Testis (tissue), 3 donors: Measurements from ENCODE around the gene RPL10. TPM values are rescaled to one million over a fixed set of nuclear protein-coding genes. Genes with fewer than 3 reads are reported as not detected.
A peak's percentile ranks its signal among the peaks of the same experiment; 100 is the strongest.

Source experiments
- DNase-seq: peaks from one replicate; pipeline ENCODE4 v3.0.0-alpha.2; 2019
- H3K27ac ChIP-seq, 2 donors: fragments of 200-600 bp; sonication (generic); one replicate each; pipeline ENCODE4 v1.5.1; 2019
- H3K27me3 ChIP-seq: fragments of 200-600 bp; sonication (generic); one replicate; pipeline ENCODE4 v1.5.1; 2019
- H3K36me3 ChIP-seq: fragments of 200-600 bp; sonication (generic); one replicate; pipeline ENCODE4 v1.5.1; 2017; ENCODE audit warnings: low read depth; ENCODE audit errors: missing control alignments
- H3K4me1 ChIP-seq: fragments of 200-600 bp; sonication (generic); one replicate; pipeline ENCODE4 v1.5.1; 2019
- H3K4me3 ChIP-seq, 2 donors: fragments of 200-600 bp; sonication (generic); one replicate each; pipeline ENCODE4 v1.5.1; 2017 to 2019
- H3K9me3 ChIP-seq: fragments of 200-600 bp; sonication (generic); one replicate; pipeline ENCODE4 v1.5.1; 2017
- CTCF ChIP-seq, 3 experiments: fragments of 450-650 bp in 2 of 3; fragments of 200-600 bp in 1 of 3; sonication (generic) in 1 of 3; IDR thresholded peaks; one replicate each; pipeline ENCODE4 v1.5.1; 2016 to 2019; ENCODE audit warnings: antibody characterized with exemption in 3 of 3, mild to moderate bottlenecking in 2 of 3, moderate library complexity in 1 of 3
- POLR2A ChIP-seq: fragments of 450-650 bp; IDR thresholded peaks from one replicate; pipeline ENCODE4 v1.6.1; 2017; ENCODE audit warnings: antibody characterized with exemption, mild to moderate bottlenecking, moderate library complexity
- WGBS, 2 donors: methylation state at CpG; one replicate each; pipeline ENCODE4 v1.1.5; 2018; 5-methylcytosine and 5-hydroxymethylcytosine counted together
- intact Hi-C: fragments of 100-400 bp; cut with DNase I; formaldehyde crosslinking; loops from one replicate; pipeline ENCODE4 v1.15.1; 2023; ENCODE audit warnings: low total_unique reads
- polyA plus RNA-seq: library from polyadenylated mRNA; stranded (reverse); fragments of 350-450 nt; fragmentation: Illumina TruSeq; extraction: RNeasy Lipid Tissue Mini Kit (QIAGEN cat#74804); gene quantifications from one replicate; pipeline ENCODE4 v1.2.3, GENCODE V29; 2014; ENCODE audit warnings: low read depth, low replicate concordance; ENCODE audit not compliant: insufficient read depth
- total RNA-seq, 2 donors: library from RNA; depleted of rRNA; stranded (reverse); fragments of >200 nt; gene quantifications; one replicate each; pipeline ENCODE4 v1.2.3, GENCODE V29; 2016

The RPL10 gene
- total and polyA plus RNA-seq, 3 donors from 2014 or later, result 925 to 1,913 (median 1,423) TPM

DNA sequence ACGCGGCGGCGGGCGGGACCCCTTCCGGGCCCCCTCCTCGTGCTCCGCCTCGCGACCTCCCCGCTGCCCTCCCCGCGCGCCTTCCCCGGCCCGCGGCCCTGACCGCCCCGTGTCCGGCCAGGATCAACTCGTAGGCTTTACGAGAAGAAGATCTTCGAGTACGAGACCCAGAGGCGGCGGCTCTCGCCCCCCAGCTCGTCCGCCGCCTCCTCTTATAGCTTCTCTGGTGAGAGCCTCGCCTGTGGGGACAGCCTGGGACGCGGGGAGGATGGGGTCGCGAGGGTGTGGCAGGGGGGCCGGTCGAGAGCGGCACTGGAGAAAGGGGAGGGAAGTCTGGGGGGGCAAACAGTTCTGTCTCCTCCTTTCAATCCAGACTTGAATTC lies 18.6 kb upstream of the RPL10 start:
- 1% methylated on average over 23 of the region's 38 CpGs; no CpG with 5 or more reads in 1 of the 2 donors for WGBS, 2 donors
- Histone ChIP-seq H3K4me3 (peak overlapping the region; percentile 68 to 85), H3K27ac (peak overlapping the region; percentile 98 to 99), H3K9me3 (no peaks in the 10 kb centered on the region), H3K4me1 (peaks cover 11% of the 10 kb centered on the region), H3K27me3 (no peaks in the 10 kb centered on the region), H3K36me3 (no peaks in the 10 kb centered on the region)
- no peak for DNase-seq
- intact Hi-C loops, result no loop called here
- TF ChIP-seq POLR2A, result no peak
- TF ChIP-seq CTCF (IDR thresholded peaks at IDR 0.05), result no peak

DNA sequence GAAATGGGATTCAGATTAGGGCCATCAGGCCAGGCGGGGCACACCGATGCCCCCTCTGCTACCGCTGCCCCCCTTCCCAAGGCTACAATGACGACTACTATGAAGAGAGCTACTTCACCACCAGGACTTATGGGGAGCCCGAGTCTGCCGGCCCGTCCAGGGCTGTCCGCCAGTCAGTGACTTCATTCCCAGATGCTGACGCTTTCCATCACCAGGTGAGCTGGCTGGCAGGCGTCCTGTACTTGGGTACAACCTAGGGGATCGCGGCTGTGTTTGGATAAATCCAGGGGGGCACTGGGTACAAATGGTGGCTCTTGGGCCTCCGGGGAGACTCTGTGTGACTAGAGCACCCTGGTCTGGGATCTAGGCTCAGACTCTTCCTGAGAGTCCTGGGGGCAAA lies 18.0 kb upstream of the RPL10 start:
- WGBS, 2 donors, result 19% methylated on average over 4 of the region's 13 CpGs; no CpG with 5 or more reads in 1 of the 2 donors
- Histone ChIP-seq H3K9me3 (no peaks in the 10 kb centered on the region), H3K4me3 (peak overlapping the region; percentile 68 to 85), H3K36me3 (no peaks in the 10 kb centered on the region), H3K4me1 (peaks cover 11% of the 10 kb centered on the region), H3K27ac (peak overlapping the region; percentile 98 to 99), H3K27me3 (no peaks in the 10 kb centered on the region)
- no peak for TF ChIP-seq POLR2A
- TF ChIP-seq CTCF (IDR thresholded peaks at IDR 0.05), result no peak
- intact Hi-C loops, result no loop called here
- no peak for DNase-seq

DNA sequence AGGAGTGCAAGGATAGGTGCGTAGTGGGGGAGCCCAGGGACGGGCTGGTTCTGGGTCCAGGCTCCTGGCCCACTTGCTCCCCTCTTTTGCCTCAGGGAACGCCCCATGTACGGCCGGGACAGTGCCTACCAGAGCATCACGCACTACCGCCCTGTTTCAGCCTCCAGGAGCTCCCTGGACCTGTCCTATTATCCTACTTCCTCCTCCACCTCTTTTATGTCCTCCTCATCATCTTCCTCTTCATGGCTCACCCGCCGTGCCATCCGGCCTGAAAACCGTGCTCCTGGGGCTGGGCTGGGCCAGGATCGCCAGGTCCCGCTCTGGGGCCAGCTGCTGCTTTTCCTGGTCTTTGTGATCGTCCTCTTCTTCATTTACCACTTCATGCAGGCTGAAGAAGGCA lies 17.4 kb upstream of the RPL10 start:
- Histone ChIP-seq H3K4me3 (no peak overlapping the region), H3K4me1 (peaks cover 11% of the 10 kb centered on the region), H3K9me3 (no peaks in the 10 kb centered on the region), H3K36me3 (no peaks in the 10 kb centered on the region), H3K27me3 (no peaks in the 10 kb centered on the region), H3K27ac (peak overlapping the region; percentile 98 to 99)
- DNase-seq, result no peak
- 76 to 80% methylated on average over 8 to 10 of the region's 14 CpGs for WGBS, 2 donors
- intact Hi-C loops, result no loop called here
- TF ChIP-seq CTCF (IDR thresholded peaks at IDR 0.05) (no peak), POLR2A (no peak)

DNA sequence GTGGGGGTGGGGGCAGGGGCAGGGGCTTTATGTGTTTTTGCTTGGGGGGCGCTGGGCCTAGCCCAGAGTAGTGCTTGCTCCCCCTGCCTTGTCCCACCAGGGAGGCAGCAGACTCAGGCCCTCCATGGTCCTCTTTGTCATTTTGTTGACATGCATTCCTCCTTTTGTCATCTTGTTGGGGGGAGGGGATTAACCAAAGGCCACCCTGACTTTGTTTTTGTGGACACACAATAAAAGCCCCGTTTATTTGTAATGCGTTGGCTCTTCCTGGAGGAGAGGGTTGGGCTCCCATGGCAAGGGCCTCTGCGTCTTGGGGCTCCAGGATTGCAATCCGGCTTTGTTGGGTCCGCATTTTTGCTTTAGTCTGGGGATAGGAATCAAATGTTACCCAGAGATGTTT lies 16.9 kb upstream of the RPL10 start:
- Histone ChIP-seq H3K4me1 (peaks cover 11% of the 10 kb centered on the region), H3K27me3 (no peaks in the 10 kb centered on the region), H3K36me3 (no peaks in the 10 kb centered on the region), H3K9me3 (no peaks in the 10 kb centered on the region), H3K27ac (no peak overlapping the region), H3K4me3 (no peak overlapping the region)
- TF ChIP-seq POLR2A (no peak), CTCF (IDR thresholded peaks at IDR 0.05) (no peak)
- no peak for DNase-seq
- 67 to 93% methylated on average over 3 to 6 of the region's 6 CpGs for WGBS, 2 donors
- intact Hi-C loops, result no loop called here

- no peak for DNase-seq
- no peaks in the 10 kb centered on the region for H3K36me3 ChIP-seq
- H3K4me3 ChIP-seq, result no peak overlapping the region
- peaks cover 11% of the 10 kb centered on the region for H3K4me1 ChIP-seq
- no peak for TF ChIP-seq POLR2A
- TF ChIP-seq CTCF (IDR thresholded peaks at IDR 0.05), result no peak
- intact Hi-C loops, result no loop called here
- H3K27me3 ChIP-seq, result no peaks in the 10 kb centered on the region
- H3K27ac ChIP-seq, result no peak overlapping the region
- no peaks in the 10 kb centered on the region for H3K9me3 ChIP-seq
- 64 to 100% methylated on average over 4 to 6 of the region's 11 CpGs for WGBS, 2 donors
These were observed 15.6 kb upstream of the RPL10 start for GRCh38 chrX:154382483-154383069.
